H9 (cell line): Measurements from ENCODE around the gene DAB1. TPM values are rescaled to one million over a fixed set of nuclear protein-coding genes. Genes with fewer than 3 reads are reported as not detected.

Source experiments
- DNase-seq: peaks from one replicate; pipeline ENCODE4 v3.0.0-alpha.2; 2017
- H2AFZ ChIP-seq: one replicate; pipeline ENCODE4 v1.6.1; 2013; ENCODE audit warnings: mild to moderate bottlenecking, low read length, control low read depth, moderate library complexity
- H2AK5ac ChIP-seq: 2 replicates; pipeline ENCODE4 v1.6.1; 2013; ENCODE audit warnings: low read length, control low read depth, mixed read lengths; ENCODE audit not compliant: insufficient read length
- H2BK120ac ChIP-seq: one replicate; pipeline ENCODE4 v1.6.1; 2013; ENCODE audit warnings: low read depth, mild to moderate bottlenecking, low read length, control low read depth, inconsistent platforms; ENCODE audit not compliant: poor library complexity, severe bottlenecking
- H2BK12ac ChIP-seq: 2 replicates; pipeline ENCODE4 v1.6.1; 2013; ENCODE audit warnings: low read length, control low read depth, mixed read lengths, low read depth; ENCODE audit not compliant: insufficient read length
- H2BK15ac ChIP-seq: 2 replicates; pipeline ENCODE4 v1.6.1; 2013; ENCODE audit warnings: low read depth, low read length, control low read depth
- H2BK20ac ChIP-seq: one replicate; pipeline ENCODE4 v1.6.1; 2013; ENCODE audit warnings: low read depth, mild to moderate bottlenecking, low read length, control low read depth, inconsistent platforms; ENCODE audit not compliant: poor library complexity, severe bottlenecking
- H2BK5ac ChIP-seq: 2 replicates; pipeline ENCODE4 v1.6.1; 2013; ENCODE audit warnings: low read length, control low read depth, mixed read lengths; ENCODE audit not compliant: insufficient read length
- H3K14ac ChIP-seq: 2 replicates; pipeline ENCODE4 v1.6.1; 2013; ENCODE audit warnings: low read length, control low read depth; ENCODE audit not compliant: insufficient read depth
- H3K18ac ChIP-seq: 2 replicates; pipeline ENCODE4 v1.6.1; 2013; ENCODE audit warnings: low read depth, mild to moderate bottlenecking, mixed read lengths, low read length, control low read depth; ENCODE audit not compliant: insufficient read length
- H3K23ac ChIP-seq: 2 replicates; pipeline ENCODE4 v1.6.1; 2013; ENCODE audit warnings: low read length, control low read depth, mixed read lengths, low read depth; ENCODE audit not compliant: insufficient read length
- H3K23me2 ChIP-seq: 2 replicates; pipeline ENCODE4 v1.6.1; 2013; ENCODE audit warnings: low read depth, mild to moderate bottlenecking, mixed read lengths, low read length, control low read depth; ENCODE audit not compliant: insufficient read length, poor library complexity, severe bottlenecking
- H3K27ac ChIP-seq: 2 replicates; pipeline ENCODE4 v1.5.1; 2013; ENCODE audit warnings: low read length, control low read depth, mixed read lengths, low read depth; ENCODE audit not compliant: insufficient read length
- H3K27me3 ChIP-seq: 2 replicates; pipeline ENCODE4 v1.6.1; 2013; ENCODE audit warnings: low read length, control low read depth, inconsistent platforms; ENCODE audit not compliant: insufficient read depth
- H3K4ac ChIP-seq: 2 replicates; pipeline ENCODE4 v1.6.1; 2013; ENCODE audit warnings: low read depth, mild to moderate bottlenecking, control low read depth, inconsistent platforms, low read length, moderate library complexity
- H3K4me1 ChIP-seq: 2 replicates; pipeline ENCODE4 v1.6.1; 2013; ENCODE audit warnings: low read length, control low read depth, inconsistent platforms; ENCODE audit not compliant: insufficient read depth
- H3K4me2 ChIP-seq: 2 replicates; pipeline ENCODE4 v1.6.1; 2013; ENCODE audit warnings: low read length, control low read depth, mixed read lengths; ENCODE audit not compliant: insufficient read length, insufficient read depth
- H3K56ac ChIP-seq: 2 replicates; pipeline ENCODE4 v1.6.1; 2013; ENCODE audit warnings: low read depth, mild to moderate bottlenecking, mixed read lengths, low read length, control low read depth; ENCODE audit not compliant: insufficient read length
- H3K79me1 ChIP-seq: 2 replicates; pipeline ENCODE4 v1.6.1; 2013; ENCODE audit warnings: low read depth, mild to moderate bottlenecking, moderate library complexity, low read length, control low read depth, inconsistent platforms; ENCODE audit not compliant: insufficient read depth, poor library complexity, severe bottlenecking
- H3K79me2 ChIP-seq: 2 replicates; pipeline ENCODE4 v1.6.1; 2013; ENCODE audit warnings: low read length, control low read depth, inconsistent platforms; ENCODE audit not compliant: insufficient read depth
- H3K9ac ChIP-seq: 2 replicates; pipeline ENCODE4 v1.6.1; 2013; ENCODE audit warnings: low read length, control low read depth, mixed read lengths; ENCODE audit not compliant: insufficient read length; ENCODE audit errors: extremely low read depth
- H3K9me3 ChIP-seq: one replicate; pipeline ENCODE4 v1.6.1; 2013; ENCODE audit warnings: low read depth, low read length, inconsistent platforms; ENCODE audit not compliant: control insufficient read depth
- H3T11ph ChIP-seq: one replicate; pipeline ENCODE4 v1.6.1; 2013; ENCODE audit warnings: mild to moderate bottlenecking, low read length, control low read depth, inconsistent platforms
- H4K20me1 ChIP-seq: one replicate; pipeline ENCODE4 v1.6.1; 2013; ENCODE audit not compliant: control insufficient read depth, insufficient read length, insufficient read depth
- H4K5ac ChIP-seq: 2 replicates; pipeline ENCODE4 v1.6.1; 2013; ENCODE audit warnings: low read depth, mild to moderate bottlenecking, mixed read lengths, low read length, control low read depth; ENCODE audit not compliant: insufficient read length
- H4K8ac ChIP-seq: replicated peaks from 2 replicates; pipeline ENCODE4 v1.6.1; 2013; ENCODE audit warnings: low read length, control low read depth, mixed read lengths, low read depth; ENCODE audit not compliant: insufficient read length
- H4K91ac ChIP-seq: 2 replicates; pipeline ENCODE4 v1.6.1; 2013; ENCODE audit warnings: low read depth, mild to moderate bottlenecking, moderate library complexity, mixed read lengths, low read length, control low read depth; ENCODE audit not compliant: insufficient read length
- H3K27ac Mint-ChIP-seq, 3 experiments: 2 replicates in 2 of 3; 3 replicates in 1 of 3; pipeline ENCODE4 v1.8.0; 2020 to 2021; ENCODE audit warnings: mixed read lengths in 3 of 3, mild to moderate bottlenecking in 1 of 3, moderate library complexity in 1 of 3
- H3K27me3 Mint-ChIP-seq: 2 replicates; pipeline ENCODE4 v1.8.0; 2021; ENCODE audit warnings: low read depth, mild to moderate bottlenecking, moderate library complexity, mixed read lengths
- H3K36me3 Mint-ChIP-seq, 3 experiments: 2 replicates in 2 of 3; 3 replicates in 1 of 3; pipeline ENCODE4 v1.8.0; 2020 to 2021; ENCODE audit warnings: low read depth in 3 of 3, mixed read lengths in 3 of 3; ENCODE audit not compliant: insufficient read depth in 1 of 3
- H3K4me1 Mint-ChIP-seq, 2 experiments: 2 replicates each; pipeline ENCODE4 v1.8.0; 2020; ENCODE audit warnings: mixed read lengths in 2 of 2
- H3K4me3 Mint-ChIP-seq, 2 experiments: 2 replicates in 1 of 2; 3 replicates in 1 of 2; pipeline ENCODE4 v1.8.0; 2020 to 2021; ENCODE audit warnings: mild to moderate bottlenecking in 2 of 2, mixed read lengths in 2 of 2, moderate library complexity in 1 of 2
- H3K9me3 Mint-ChIP-seq, 2 experiments: 2 replicates in 1 of 2; 3 replicates in 1 of 2; pipeline ENCODE4 v1.8.0; 2020; ENCODE audit warnings: mild to moderate bottlenecking in 2 of 2, mixed read lengths in 2 of 2, moderate library complexity in 1 of 2
- WGBS: extraction: QIAGEN DNeasy Blood & Tissue Kit; methylation state at CpG from one replicate; pipeline ENCODE4 v1.1.7; 2013; ENCODE audit warnings: missing lambda C conversion rate, low lambda C conversion rate, mixed read lengths; ENCODE audit not compliant: insufficient read length; ENCODE audit errors: extremely low coverage; 5-methylcytosine and 5-hydroxymethylcytosine counted together
- total RNA-seq: library from RNA; stranded (reverse); gene quantifications from 2 replicates; pipeline ENCODE4 v1.2.1, GENCODE V29; 2021
- TF ChIP-seq, protein P1 (sequence below): fragments of 200-600 bp; sonication (generic); conservative IDR thresholded peaks from 3 replicates; pipeline ENCODE4 v1.8.0; 2021; ENCODE audit warnings: antibody characterized with exemption, mild to moderate bottlenecking

Gene DAB1
- total RNA-seq, 1 experiment from 2014 or later = 9.3 TPM

DNA sequence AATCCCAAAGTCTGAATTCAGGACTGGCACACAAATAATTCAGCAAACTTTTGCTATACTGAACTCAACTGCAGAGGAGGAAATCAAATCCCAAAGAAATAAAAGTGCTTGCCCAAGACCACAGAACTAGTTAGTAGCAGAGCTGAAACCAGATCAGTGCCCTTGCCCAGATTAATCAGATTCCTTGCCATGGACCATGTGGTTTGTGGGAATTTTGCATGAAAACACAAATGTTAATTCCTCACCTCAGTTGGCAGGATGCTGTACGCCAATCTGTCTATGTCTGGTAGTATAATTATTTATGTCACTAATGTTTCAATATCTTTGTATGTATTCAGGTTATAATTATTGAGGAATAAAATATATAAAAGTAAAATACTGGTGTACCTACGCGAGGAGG, 173.8 kb downstream of the DAB1 start:
- no peaks in the 10 kb centered on the region for H3K27me3 Mint-ChIP-seq

More for the DNA sequence above, 173.8 kb downstream of the DAB1 start:
- Mint-ChIP-seq H3K4me3 (no peak overlapping the region), H3K27ac (no peak overlapping the region), H3K36me3 (peaks cover 3 to 11% (median 7%) of the 10 kb centered on the region in 3 experiments; a peak in 5 of 7 replicates), H3K9me3 (peaks cover 16 to 18% of the 10 kb centered on the region in 2 experiments), H3K4me1 (peaks cover 6 to 7% of the 10 kb centered on the region in 2 experiments; a peak in 3 of 4 replicates)
- Histone ChIP-seq H3K27ac (no peak overlapping the region), H3K27me3 (no peaks in the 10 kb centered on the region), H2BK12ac (no peak overlapping the region), H3K18ac (no peak overlapping the region), H4K20me1 (no peaks in the 10 kb centered on the region), H2BK120ac (no peak overlapping the region), H2AK5ac (no peak overlapping the region), H2BK20ac (no peak overlapping the region), H3K14ac (no peak overlapping the region), H3K4me2 (no peak overlapping the region), H3K23me2 (no peaks in the 10 kb centered on the region), H2BK15ac (no peak overlapping the region), H3K79me2 (no peaks in the 10 kb centered on the region), H3K4ac (no peak overlapping the region), H3K9ac (no peak overlapping the region), H3T11ph (no peak overlapping the region), H3K9me3 (no peaks in the 10 kb centered on the region), H2AFZ (no peak overlapping the region), H3K56ac (no peak overlapping the region), H3K4me1 (no peaks in the 10 kb centered on the region), H4K91ac (no peak overlapping the region), H3K23ac (no peak overlapping the region), H2BK5ac (no peak overlapping the region), H4K8ac (no peak overlapping the region), H4K5ac (no peak overlapping the region), H3K79me1 (no peaks in the 10 kb centered on the region)
- DNase-seq = no peak
- TF ChIP-seq, protein P1, sequence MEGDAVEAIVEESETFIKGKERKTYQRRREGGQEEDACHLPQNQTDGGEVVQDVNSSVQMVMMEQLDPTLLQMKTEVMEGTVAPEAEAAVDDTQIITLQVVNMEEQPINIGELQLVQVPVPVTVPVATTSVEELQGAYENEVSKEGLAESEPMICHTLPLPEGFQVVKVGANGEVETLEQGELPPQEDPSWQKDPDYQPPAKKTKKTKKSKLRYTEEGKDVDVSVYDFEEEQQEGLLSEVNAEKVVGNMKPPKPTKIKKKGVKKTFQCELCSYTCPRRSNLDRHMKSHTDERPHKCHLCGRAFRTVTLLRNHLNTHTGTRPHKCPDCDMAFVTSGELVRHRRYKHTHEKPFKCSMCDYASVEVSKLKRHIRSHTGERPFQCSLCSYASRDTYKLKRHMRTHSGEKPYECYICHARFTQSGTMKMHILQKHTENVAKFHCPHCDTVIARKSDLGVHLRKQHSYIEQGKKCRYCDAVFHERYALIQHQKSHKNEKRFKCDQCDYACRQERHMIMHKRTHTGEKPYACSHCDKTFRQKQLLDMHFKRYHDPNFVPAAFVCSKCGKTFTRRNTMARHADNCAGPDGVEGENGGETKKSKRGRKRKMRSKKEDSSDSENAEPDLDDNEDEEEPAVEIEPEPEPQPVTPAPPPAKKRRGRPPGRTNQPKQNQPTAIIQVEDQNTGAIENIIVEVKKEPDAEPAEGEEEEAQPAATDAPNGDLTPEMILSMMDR = no peak
- WGBS = no CpG with 5 or more reads among the region's 3 CpGs
